Iris pigment epithelial cell (primary cell): ENCODE measurements around the gene KRTAP4-9.
"Not testable (repeated sequence)": the region's sequence is repeated elsewhere in the genome, so short reads cannot be mapped to it uniquely, and the experiment has no call there.

ENCODE experiments used
- DNase-seq: peaks from one replicate; pipeline ENCODE4 v3.0.0-alpha.2; 2011; ENCODE audit warnings: low read depth

Gene KRTAP4-9

DNA sequence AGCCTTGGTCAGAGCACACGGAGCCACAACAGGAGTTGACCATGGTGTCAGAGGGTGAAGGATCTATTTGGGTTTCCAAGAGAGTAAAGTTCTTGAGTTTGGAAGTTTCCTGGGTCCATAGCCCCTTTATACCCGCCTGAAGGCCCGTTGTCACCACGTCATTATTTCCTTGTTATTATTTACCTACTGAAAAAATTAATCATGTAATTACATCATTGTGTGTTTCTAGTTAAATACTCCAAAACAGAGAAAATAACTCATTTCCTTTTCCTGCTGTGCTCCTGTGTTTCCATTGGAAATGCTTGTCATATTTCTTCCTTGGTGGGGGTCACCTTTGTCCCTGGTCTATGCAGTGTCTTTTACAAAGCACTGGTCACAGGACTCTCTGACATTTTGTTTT lies 7.1 kb upstream of the KRTAP4-9 start, which contains the start of gene KRTAP4-8:
Gene KRTAP4-8, minus strand, starts transcription at position 101 of the 400 bp plus-strand sequence. Its CDS starts 58 bp downstream, at position 43.
- DNase-seq: no peak

DNA sequence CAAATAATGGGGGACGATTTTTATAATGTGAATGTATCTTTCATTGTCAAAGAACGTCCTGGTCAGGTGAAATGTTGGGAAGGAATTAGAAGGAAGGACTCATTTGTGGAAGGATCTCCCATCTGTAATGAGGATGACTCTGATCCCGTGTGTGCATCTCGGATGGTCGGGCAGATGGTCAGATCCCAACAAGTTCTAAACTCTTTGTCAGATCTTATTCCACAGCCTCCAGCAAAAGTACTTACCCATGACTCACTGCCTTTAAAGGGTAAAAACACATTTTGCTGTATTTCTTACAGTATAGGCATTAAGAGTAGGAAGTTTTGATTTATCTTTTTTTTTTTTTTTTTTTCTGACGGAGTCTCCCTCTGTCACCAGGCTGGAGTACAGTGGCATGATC lies 6.7 kb upstream of the KRTAP4-9 start:
- DNase-seq: peak; percentile 40

DNA sequence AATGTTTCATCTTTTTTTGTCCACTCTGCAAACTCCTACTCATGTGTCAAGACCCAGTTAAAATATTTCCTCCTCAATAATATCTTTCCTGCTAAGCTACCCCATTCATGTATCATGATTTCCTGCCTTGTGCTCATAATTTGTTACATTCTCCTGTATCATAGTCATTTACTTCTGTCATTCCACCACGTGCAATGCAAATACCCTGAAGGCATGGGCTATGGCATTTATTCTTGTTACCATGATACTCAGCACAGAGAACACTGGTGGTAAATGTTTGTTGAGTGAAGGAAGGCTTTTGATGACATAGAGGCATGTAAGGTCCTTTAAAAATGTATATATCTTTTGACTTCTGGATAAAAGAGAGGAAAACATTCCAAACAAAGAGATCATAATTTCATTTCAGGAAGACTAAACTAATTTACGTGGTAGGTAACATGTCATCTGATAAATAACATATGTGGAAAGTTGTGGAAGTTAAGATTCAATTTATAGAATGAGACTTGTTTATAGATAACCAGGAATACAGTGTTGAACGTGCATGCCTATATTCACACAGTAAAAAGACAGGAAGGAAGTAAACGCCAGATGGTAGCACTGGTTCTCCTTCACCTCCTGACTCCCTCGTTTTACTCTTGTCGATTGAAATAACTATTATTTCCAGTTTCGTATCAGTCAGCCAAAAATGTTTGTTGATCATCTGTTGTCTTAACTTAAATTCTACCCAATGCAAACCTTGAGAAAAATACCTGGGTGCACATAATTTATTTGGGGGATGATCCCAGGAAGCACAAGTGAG lies 5.3 kb upstream of the KRTAP4-9 start:
- peak; percentile 63 for DNase-seq

DNA sequence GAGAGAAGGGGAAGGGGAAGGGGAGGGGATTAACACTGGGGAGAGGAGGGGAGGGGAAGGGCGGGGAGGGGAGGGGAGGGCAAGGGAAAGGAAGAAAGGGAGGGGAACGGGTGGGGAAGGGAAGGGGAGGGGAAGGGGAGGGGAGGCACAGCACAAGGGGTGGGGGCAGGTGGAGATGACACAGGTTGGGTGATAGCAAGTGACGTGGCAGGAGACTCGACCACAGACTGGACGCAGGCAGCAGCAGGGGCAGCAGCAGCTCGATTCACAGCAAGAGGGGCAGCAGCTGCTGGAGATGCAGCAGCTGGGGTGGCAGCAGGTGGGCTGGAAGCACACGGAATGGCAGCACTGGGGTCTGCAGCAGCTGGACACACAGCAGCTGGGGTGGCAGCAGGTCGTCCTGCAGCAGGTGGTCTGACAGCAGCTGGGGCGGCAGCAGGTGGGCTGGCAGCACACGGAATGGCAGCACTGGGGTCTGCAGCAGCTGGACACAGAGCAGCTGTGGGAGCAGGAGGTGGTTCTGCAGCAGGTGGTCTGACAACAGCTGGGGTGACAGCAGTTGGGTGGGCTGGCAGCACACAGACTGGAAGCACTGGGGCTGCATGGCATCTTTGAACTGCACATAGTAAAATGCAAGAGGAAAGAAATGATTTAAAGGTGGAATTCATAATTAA lies 3.5 kb upstream of the KRTAP4-9 start, which contains the start of gene KRTAP4-16:
Gene KRTAP4-16, minus strand, starts transcription at position 624 of the 674 bp plus-strand sequence. Its CDS starts 0 bp downstream, at position 624.
- no peak for DNase-seq

DNA sequence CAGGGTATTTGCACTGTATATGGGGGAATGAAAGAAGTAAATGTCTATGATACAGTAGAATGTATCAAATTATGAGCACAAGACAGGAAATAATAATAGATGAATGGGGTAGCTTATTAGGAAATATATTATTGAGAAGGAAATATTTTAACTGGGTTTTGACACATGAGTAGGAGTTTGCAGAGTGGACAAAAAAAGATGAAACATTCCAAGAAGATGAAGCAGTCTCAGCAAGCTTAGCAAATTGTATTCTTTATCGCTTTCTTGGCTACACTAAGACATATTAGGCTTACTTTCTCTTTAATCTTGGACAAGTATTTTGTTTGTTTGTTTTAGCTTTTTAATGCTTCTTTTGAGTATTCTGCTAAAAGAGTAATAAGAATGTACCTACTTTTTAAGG lies 1.3 kb upstream of the KRTAP4-9 start:
- DNase-seq: peak; percentile 27

DNA sequence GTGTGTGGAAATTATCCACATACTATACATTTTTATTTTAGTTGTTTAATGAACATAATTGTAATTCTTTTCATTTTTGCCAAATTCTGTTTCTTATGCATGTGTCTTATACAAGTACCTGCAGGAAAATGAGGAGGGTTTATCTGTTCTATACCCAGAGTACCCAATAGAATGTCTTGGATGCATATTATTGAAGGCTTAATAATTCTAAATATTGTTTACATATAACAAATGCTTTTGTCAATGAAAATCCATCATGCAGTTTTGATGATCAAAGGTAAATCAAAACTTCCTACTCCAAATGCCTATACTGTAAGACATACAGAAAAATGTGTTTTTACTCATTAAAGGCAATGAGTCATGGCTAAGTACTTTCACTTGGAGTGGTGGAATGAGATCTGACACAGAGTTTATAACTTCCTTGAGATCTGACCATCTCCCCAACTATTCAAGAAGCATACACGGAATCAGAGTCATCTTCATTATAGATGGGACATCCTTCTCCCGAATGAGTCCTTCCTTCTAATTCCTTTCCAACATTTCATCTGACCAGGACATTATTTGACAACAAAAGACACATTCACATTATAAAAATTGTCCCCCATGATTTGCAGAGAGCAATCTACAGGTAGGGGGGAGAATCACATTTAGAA lies 677 bp upstream of the KRTAP4-9 start:
- DNase-seq: peak; percentile 70

DNA sequence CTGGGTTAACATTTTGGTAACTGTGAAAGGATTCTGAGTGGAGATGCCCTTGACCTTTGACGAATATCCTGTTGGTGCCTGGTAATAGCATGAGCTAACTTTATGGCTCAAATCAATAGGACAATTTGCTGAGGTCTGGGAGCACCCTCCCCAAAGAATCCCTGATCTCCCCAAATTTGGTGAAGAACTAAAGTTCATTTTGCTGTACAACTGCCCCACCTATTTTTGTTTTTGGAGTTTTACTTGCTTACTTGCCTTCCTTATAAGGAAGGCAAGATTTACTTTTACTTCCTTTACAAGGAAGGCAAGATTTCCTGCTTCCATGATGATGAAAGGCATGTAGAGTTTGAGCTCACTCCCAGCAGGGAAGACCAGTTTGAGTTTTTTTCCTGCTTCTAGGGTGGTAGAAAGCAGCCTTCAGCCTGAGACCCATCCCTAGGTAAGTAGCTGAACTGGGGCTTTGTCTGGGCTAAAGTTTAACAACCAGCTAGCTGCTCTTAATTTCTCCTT lies 2.8 kb downstream of the KRTAP4-9 start:
- no peak for DNase-seq

DNA sequence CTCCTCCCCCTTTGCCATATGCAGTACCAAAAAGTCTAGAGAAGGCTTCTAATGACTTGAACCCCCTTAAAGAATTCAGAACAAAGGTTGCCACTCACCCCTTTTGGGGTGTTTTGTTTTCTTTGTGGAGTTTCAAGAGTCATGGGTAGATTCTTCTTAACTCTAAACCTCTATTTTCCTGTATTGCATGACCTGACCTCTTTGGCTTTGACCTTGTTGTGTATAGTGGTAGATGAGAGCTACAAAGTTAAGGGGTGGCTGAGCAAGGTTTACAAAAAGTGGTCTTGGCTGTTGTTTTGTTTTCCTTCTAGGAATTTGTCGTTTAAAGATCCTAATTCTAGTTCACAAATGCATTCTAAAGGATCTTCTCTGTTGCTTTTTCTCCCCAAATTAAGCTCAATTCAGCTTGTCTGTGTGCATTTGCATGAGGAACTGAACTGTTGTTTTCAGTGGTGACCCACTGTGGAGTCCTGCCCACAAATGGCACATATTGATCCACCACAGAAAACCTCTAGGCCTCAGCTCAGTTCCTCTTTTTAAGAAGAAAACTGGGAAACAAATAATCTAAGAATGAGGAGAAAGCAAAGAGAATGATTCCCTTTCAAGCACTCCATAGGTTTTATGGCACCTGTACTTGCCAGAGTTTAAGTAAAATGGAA lies 3.7 kb downstream of the KRTAP4-9 start:
- DNase-seq: not testable (repeated sequence)

DNA sequence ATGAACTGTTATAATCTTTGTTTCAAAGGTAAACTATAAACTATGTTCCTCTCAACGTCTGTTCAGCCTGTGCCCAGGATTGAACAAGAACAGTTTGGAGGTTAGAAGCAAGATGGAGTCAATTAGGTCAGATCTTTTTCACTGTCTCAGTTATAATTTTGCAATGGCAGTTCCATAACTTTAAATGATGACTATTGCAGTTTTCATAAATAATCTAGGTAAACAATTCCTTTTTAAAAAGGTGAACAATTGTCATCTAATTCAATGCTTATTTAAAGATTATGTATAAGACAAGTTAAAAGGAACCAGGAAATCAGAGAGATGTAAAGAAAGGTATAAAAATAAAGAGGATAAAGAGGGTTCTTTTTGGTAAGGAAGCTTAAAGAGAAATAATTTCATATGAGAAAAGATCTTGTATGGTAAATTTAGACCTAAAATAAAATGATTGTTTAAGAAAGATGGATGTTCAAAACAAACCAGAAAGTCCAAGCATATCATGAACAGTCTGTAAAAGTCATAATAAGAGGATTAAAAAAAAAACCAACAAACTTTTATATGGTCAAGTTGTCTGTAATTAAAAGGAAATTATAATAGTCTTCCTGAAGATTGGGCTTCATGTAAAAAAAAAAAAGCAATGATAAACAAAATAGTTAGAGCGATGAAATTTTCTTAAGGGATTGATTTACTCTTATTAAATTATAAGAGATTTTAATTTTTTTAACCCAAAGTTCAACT lies 6.1 kb downstream of the KRTAP4-9 start:
- no peak for DNase-seq

DNA sequence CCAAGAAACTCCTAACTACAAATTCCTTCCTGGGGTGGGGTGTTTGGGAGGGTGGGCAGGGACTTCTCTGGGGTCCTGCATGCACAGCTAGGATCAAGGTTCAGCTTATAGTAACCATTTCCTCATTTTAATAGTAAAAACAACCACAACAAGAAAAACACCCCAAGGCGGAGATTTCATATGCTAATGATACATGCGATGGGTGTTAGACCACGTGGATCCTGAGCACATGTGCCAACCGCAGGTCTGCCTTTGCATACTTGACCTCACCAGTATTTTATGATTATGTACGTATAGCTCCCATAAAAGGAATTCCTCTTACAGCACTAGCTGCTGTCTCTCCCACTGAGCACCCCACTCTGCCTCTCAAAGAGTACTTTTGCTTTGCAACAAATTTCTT lies 11.1 kb downstream of the KRTAP4-9 start:
- no peak for DNase-seq

DNA sequence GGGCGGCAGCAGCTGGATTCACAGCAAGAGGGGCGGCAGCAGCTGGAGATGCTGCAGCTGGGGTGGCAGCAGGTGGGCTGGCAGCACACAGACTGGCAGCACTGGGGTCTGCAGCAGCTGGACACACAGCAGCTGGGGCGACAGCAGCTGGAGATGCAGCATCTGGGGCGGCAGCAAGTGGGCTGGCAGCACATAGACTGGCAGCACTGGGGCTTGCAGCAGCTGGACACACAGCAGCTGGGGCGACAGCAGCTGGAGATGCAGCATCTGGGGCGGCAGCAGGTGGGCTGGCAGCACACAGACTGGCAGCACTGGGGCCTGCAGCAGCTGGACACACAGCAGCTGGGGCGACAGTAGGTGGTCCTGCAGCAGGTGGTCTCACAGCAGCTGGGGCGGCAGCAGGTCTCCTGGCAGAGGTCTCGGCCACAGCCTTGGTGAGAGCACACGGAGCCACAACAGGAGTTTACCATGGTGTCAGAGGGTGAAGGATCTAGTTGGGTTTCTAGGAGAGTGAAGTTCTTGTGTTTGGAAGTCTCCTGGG lies 12.7 kb downstream of the KRTAP4-9 start, which contains the start of gene KRTAP4-11:
Gene KRTAP4-11, minus strand, starts transcription at position 528 of the 541 bp plus-strand sequence. Its CDS starts 58 bp downstream, at position 470.
- not testable (repeated sequence) for DNase-seq

DNA sequence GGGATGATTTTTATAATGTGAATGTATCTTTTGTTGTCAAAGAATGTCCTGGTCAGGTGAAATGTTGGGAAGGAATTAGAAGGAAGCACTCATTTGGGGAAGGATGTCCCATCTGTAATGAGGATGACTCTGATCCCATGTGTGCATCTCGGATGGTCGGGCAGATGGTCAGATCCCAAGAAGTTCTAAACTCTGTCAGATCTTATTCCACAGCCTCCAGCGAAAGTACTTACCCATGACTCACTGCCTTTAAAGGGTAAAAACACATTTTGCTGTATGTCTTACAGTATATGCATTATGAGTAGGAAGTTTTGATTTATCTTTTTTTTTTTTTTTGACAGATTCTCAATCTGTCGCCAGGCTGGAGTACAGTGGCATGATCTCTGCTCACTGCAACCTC lies 13.5 kb downstream of the KRTAP4-9 start:
- no peak for DNase-seq

DNA sequence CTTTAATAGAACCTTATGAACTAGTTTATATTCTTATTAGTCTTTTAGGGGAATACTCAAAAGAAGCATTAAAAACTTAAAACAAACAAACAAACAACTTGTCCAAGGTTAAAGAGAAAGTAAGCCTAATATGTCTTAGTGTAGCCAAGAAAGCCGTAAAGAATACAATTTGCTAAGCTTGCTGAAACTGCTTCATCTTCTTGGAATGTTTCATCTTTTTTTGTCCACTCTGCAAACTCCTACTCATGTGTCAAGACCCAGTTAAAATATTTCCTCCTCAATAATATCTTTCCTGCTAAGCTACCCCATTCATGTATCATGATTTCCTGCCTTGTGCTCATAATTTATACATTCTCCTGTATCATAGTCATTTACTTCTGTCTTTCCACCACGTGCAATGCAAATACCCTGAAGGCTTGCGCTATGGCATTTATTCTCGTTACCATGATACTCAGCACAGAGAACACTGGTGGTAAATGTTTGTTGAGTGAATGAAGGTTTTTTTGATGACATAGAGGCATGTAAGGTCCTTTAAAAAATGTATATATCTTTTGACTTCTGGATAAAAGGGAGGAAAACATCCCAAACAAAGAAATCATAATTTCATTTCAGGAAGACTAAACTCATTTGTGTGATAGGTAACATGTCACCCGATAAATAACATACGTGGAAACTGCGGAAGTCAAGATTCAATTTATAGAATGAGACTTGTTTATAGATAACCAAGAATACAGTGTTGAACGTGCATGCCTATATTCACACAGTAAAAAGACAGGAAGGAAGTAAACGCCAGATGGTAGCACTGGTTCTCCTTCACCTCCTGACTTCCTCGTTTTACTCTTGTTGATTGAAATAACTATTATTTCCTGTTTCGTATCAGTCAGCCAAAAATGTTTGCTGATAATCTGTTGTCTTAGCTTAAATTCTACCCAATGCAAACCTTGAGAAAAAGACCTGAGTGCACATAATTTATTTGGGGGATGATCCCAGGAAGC lies 14.8 kb downstream of the KRTAP4-9 start:
- DNase-seq: not testable (repeated sequence)

DNA sequence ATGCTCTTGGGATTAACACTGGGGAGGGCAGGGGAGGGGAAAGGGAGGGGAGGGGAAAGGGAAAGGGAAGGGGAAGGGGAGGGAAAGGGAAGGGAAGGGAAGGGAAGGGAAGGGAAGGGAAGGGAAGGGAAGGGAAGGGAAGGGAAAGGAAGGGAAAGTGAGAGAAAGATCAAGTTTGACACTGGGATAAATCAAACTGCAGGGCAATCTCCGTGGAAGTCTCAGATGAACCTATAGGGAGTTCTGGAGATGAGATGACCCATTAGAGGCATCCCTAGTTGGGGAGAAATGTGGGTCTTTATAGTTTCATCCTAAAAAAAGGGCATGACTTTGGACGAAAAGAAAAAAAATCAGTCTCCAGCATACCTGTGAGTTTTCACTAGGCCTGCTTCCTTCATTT lies 16.6 kb downstream of the KRTAP4-9 start:
- DNase-seq: no peak

DNA sequence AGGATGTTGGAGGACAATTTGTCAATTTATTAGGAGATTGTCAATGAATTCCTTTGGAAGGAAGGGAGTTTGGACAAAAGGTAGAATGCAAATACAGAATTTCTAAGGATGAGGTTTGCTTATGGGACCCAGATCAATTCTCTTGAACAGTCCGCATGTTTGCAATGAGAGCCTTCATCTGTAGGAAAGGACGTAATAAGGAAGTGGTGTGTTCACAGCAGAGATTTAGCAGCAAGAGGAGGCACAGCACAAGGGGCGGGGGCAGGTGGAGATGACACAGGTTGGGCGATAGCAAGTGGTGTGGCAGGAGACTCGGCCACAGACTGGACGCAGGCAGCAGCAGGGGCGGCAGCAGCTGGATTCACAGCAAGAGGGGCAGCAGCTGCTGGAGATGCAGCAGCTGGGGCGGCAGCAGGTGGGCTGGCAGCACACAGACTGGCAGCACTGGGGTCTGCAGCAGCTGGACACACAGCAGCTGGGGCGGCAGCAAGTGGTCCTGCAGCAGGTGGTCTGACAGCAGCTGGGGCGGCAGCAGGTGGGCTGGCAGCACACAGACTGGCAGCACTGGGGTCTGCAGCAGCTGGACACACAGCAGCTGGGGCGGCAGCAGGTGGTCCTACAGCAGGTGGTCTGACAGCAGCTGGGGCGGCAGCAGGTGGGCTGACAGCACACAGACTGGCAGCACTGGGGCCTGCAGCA lies 18.3 kb downstream of the KRTAP4-9 start:
- not testable (repeated sequence) for DNase-seq

DNA sequence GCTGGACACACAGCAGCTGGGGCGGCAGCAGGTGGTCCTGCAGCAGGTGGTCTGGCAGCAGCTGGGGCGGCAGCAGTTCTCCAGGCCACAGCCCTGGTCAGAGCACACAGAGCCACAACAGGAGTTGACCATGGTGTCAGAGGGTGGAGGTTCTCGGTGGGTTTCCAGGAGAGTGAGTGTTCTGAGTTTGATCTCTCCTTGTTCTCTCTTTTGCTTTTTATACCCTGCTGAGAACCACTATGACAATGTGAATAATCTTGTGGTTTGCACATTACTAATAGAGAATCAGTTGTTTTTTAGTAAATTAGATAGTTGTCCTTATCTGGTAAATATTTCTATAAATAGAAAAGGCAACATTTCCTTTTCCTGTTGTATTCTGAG lies 18.8 kb downstream of the KRTAP4-9 start, which contains the start of gene KRTAP4-12:
Gene KRTAP4-12, minus strand, starts transcription at position 192 of the 381 bp plus-strand sequence. Its CDS starts 60 bp downstream, at position 132.
- DNase-seq: not testable (repeated sequence)

DNA sequence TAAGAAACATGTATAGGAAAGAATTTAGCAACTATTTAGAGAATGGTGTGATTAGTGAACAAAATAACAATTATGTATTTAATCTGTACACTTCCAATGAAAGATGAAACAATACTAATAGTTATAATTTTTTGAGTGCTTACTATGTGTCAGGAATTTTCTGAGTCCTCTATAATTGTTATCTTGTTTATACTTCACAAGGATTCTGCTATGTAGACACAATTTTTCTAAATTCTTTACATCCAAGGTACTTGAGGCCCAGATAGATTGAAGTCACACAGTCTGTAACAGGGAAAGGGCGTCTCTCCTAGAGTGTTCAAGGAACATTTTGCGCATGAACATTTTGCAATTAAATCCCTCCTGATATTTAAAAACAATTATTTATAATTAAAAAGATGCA lies 19.9 kb downstream of the KRTAP4-9 start:
- DNase-seq: no peak

DNA sequence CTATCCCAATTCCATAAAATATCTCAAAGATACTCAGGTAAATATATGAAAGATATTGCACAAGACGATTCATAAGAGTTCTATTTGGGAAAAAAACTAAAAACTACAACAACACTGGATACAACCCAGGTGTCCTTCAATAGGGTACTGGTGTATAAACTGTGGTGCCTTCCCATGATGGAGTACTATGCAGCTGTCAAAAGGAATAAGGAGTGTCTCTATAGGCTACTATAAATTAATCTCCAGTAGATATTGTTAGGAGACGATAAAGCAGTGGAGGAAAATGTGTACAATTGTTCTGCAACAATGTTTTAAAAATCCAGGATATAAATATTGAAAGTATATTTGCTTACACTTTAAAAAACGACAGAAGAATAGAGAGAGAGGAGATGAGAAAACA lies 21.2 kb downstream of the KRTAP4-9 start:
- no peak for DNase-seq

DNA sequence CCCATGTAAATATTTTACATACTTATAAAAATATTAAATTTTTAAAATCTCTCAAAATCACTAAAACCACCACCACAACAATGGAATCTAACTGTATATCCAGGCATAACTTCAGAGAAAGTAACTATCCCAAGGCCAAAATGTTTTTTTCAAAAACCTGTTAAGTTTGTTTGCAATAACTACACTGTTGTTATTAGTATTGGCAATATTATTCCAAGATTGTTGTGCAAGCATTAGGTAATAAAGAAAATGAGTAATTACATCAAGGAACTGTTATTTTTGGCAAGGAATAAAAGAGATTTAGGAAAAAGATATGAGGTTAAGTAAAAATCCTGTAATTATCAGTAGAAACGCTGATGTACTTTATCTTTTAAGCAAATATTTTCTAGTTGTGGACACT lies 22.2 kb downstream of the KRTAP4-9 start:
- no peak for DNase-seq
